ENCODE measurements around the gene ZBTB20. TPM values are rescaled to one million over a fixed set of nuclear protein-coding genes. Genes with fewer than 3 reads are reported as not detected.
A peak's percentile ranks its signal among the peaks of the same experiment; 100 is the strongest.

The ZBTB20 gene
- total RNA-seq, 3 donors from 2014 or later (not counting 1 experiment from before 2014, with no cell fraction given): 52.7 to 58.3 (median 55.9) TPM

DNA sequence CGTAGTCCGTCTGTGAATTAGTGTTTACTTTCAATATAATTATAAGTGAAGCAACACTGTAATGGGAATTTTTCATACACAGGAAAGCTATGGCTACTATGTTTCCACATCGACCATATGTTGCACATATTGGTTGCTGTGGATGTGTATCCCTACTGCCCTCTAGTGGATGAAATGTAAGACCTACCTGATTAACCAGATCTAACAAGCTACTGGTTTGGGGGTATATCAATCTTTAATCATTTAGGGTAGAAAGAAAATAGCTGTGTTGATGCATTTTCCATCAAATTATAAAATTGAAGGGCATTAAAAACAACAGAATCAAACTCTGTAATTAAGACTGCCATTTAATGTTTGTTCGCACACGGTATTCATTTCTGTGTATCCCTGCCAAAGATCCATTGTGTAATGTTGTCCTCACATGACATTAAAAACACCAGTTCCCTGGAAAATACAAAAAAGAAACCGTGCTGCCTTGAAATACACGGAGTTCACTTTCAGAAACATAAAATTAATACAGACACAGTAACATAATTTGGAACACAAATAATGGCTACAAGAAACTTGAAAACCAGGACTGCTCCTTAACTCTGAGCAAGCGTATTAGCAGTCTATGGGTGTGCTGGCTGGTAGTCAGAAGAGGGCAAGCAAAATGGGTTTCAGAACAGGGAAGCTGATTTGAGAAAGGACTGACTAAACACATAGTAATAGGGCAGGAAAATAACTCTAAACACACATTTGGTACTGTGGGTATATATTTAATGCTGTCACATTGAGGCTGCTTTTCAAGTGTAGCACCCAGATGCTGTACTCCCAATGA lies 728.2 kb downstream of the ZBTB20 start:
- Mint-ChIP-seq H3K27ac (no peak overlapping the region), H3K4me1 (no peaks in the 10 kb centered on the region), H3K9me3 (no peaks in the 10 kb centered on the region), H3K36me3 (no peaks in the 10 kb centered on the region), H3K4me3 (no peak overlapping the region), H3K27me3 (ENCODE audit: low read depth in 2 of 2) (no peaks in the 10 kb centered on the region)
- peak in 1 of 2 donors; percentile 82 for DNase-seq
- Histone ChIP-seq H3K4me1 (ENCODE audit: control insufficient read depth, insufficient read depth, low read length) (no peaks in the 10 kb centered on the region), H3K27ac (ENCODE audit: low read length) (no peak overlapping the region), H3K36me3 (ENCODE audit: control insufficient read depth, insufficient read depth, low read length) (no peaks in the 10 kb centered on the region), H3K27me3 (ENCODE audit: control insufficient read depth, insufficient read depth, low read length) (no peaks in the 10 kb centered on the region), H3K9me3 (ENCODE audit: control insufficient read depth, insufficient read depth, low read length) (no peaks in the 10 kb centered on the region), H3K4me3 (ENCODE audit: low read length) (no peak overlapping the region)
- intact Hi-C loops (cut with micrococcal nuclease): loop anchor here (1.0 to 10.0 kb wide), 6 partner anchors 36 to 684 kb away; no protein-coding TSS in a partner anchor
- 47% methylated on average over 6 of the region's 8 CpGs for WGBS (ENCODE audit: insufficient coverage)
- TF ChIP-seq, protein P1, sequence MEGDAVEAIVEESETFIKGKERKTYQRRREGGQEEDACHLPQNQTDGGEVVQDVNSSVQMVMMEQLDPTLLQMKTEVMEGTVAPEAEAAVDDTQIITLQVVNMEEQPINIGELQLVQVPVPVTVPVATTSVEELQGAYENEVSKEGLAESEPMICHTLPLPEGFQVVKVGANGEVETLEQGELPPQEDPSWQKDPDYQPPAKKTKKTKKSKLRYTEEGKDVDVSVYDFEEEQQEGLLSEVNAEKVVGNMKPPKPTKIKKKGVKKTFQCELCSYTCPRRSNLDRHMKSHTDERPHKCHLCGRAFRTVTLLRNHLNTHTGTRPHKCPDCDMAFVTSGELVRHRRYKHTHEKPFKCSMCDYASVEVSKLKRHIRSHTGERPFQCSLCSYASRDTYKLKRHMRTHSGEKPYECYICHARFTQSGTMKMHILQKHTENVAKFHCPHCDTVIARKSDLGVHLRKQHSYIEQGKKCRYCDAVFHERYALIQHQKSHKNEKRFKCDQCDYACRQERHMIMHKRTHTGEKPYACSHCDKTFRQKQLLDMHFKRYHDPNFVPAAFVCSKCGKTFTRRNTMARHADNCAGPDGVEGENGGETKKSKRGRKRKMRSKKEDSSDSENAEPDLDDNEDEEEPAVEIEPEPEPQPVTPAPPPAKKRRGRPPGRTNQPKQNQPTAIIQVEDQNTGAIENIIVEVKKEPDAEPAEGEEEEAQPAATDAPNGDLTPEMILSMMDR (IDR thresholded peaks at IDR 0.05): peak; percentile 84
- peak; percentile 84 to 98 (median 97) for ATAC-seq

DNA sequence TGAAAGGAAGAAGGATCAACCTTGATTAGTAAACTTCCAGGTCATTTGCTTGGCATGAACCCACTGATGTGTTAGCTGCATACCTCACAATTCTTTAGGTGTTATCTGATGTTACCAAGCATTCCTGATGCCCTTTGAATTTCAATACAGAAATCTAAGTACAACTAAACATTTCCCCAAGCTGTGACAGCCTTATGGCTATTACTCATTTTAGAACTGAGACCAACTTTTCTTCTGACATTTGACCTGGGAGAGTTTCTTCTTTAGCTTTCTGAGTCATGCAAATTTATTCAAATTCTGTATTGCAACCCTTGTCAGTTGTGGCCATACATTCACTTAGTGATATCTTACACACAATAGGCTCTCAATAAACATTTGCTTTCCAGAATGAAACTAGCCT lies 729.0 kb downstream of the ZBTB20 start:
- TF ChIP-seq, protein P1 (IDR thresholded peaks at IDR 0.05): no peak
- Mint-ChIP-seq H3K4me1 (no peaks in the 10 kb centered on the region), H3K9me3 (no peaks in the 10 kb centered on the region), H3K36me3 (no peaks in the 10 kb centered on the region), H3K4me3 (no peak overlapping the region), H3K27ac (no peak overlapping the region), H3K27me3 (ENCODE audit: low read depth in 2 of 2) (no peaks in the 10 kb centered on the region)
- peak in 1 of 3 donors; percentile 21 for ATAC-seq
- Histone ChIP-seq H3K36me3 (ENCODE audit: control insufficient read depth, insufficient read depth, low read length) (no peaks in the 10 kb centered on the region), H3K4me3 (ENCODE audit: low read length) (no peak overlapping the region), H3K27me3 (ENCODE audit: control insufficient read depth, insufficient read depth, low read length) (no peaks in the 10 kb centered on the region), H3K4me1 (ENCODE audit: control insufficient read depth, insufficient read depth, low read length) (no peaks in the 10 kb centered on the region), H3K9me3 (ENCODE audit: control insufficient read depth, insufficient read depth, low read length) (no peaks in the 10 kb centered on the region), H3K27ac (ENCODE audit: low read length) (no peak overlapping the region)
- DNase-seq: no peak
- intact Hi-C loops (cut with micrococcal nuclease): loop anchor here (1.0 to 10.0 kb wide), 6 partner anchors 35 to 683 kb away; no protein-coding TSS in a partner anchor

DNA sequence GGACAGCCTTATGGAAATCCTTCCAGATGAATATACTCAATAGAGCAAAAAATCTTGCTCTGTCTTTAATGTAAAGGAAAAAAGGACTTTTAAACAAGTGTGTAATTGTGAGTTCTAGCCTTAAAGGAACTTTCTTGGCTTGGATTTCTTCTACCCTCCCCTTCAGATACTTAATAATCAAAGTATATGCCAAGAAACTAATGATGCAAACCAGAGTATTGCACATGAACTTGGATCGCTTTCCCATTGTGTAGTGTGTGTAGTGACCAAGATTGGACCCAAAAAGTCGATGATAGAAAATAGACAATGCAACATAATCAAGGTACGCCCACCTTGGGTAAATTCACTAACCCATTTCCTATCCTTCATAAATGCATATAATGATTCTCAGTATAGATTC lies 729.4 kb downstream of the ZBTB20 start:
- ATAC-seq: no peak
- H3K4me1 ChIP-seq (ENCODE audit: control insufficient read depth, insufficient read depth, low read length): no peaks in the 10 kb centered on the region
- TF ChIP-seq, protein P1 (IDR thresholded peaks at IDR 0.05): no peak
- Mint-ChIP-seq H3K36me3 (no peaks in the 10 kb centered on the region), H3K4me1 (no peaks in the 10 kb centered on the region), H3K27me3 (ENCODE audit: low read depth in 2 of 2) (no peaks in the 10 kb centered on the region), H3K4me3 (no peak overlapping the region), H3K9me3 (no peaks in the 10 kb centered on the region), H3K27ac (no peak overlapping the region)
- H3K27ac ChIP-seq (ENCODE audit: low read length): no peak overlapping the region
- 100% methylated on average over 1 of the region's 3 CpGs for WGBS (ENCODE audit: insufficient coverage)
- no peaks in the 10 kb centered on the region for H3K27me3 ChIP-seq (ENCODE audit: control insufficient read depth, insufficient read depth, low read length)
- H3K4me3 ChIP-seq (ENCODE audit: low read length): no peak overlapping the region
- no peaks in the 10 kb centered on the region for H3K9me3 ChIP-seq (ENCODE audit: control insufficient read depth, insufficient read depth, low read length)
- DNase-seq: no peak
- intact Hi-C loops (cut with micrococcal nuclease): loop anchor here (1.0 to 10.0 kb wide), 6 partner anchors 34 to 683 kb away; no protein-coding TSS in a partner anchor
- H3K36me3 ChIP-seq (ENCODE audit: control insufficient read depth, insufficient read depth, low read length): no peaks in the 10 kb centered on the region
